OCI-LY7 (cell line): ENCODE data around the gene KIAA1755. TPM values are rescaled to one million over a fixed set of nuclear protein-coding genes. Genes with fewer than 3 reads are reported as not detected.

Source experiments
- BruUV-seq: library from RNA; stranded (reverse); fragments of 400-500 nt; replicated peaks from 2 replicates; lab custom pipeline; 2021; lab: Mats Ljungman, UMichigan
- CTCF ChIA-PET: fragments of 300-600 bp; sonication (Branson Sonifier 250); formaldehyde crosslinking; loops from one replicate; lab custom pipeline; 2022; ENCODE audit warnings: antibody characterized with exemption; ENCODE audit not compliant: unreplicated experiment; lab: Charles Lee
- POLR2A ChIA-PET: fragments of 300-600 bp; sonication (Branson Sonifier 250); formaldehyde crosslinking; loops from one replicate; lab custom pipeline; 2022; ENCODE audit warnings: antibody characterized with exemption; lab: Charles Lee
- DNase-seq: peaks from one replicate; pipeline ENCODE4 v3.0.0-alpha.2; 2015; ENCODE audit warnings: low spot score
- H2AFZ ChIP-seq: fragments of 200-600 bp; sonication (generic), shearing (Covaris generic); 2 replicates; pipeline ENCODE4 v1.6.1; 2014; ENCODE audit warnings: mild to moderate bottlenecking, antibody characterized with exemption, low read length, moderate library complexity
- H3K27ac ChIP-seq: fragments of 200-600 bp; sonication (generic); 2 replicates; pipeline ENCODE4 v1.5.1; 2014; ENCODE audit warnings: mixed run types, low read depth, mild to moderate bottlenecking, moderate library complexity, low read length, inconsistent platforms; ENCODE audit not compliant: poor library complexity, severe bottlenecking
- H3K36me3 ChIP-seq: fragments of 200-600 bp; sonication (generic); 2 replicates; pipeline ENCODE4 v1.6.1; 2014; ENCODE audit warnings: mild to moderate bottlenecking, antibody characterized with exemption, low read length, moderate library complexity, mixed read lengths; ENCODE audit not compliant: insufficient read depth
- H3K4me1 ChIP-seq: fragments of 200-600 bp; sonication (generic); 2 replicates; pipeline ENCODE4 v1.5.1; 2014; ENCODE audit warnings: mild to moderate bottlenecking, low read length; ENCODE audit not compliant: insufficient read depth, poor library complexity, severe bottlenecking
- H3K4me2 ChIP-seq: fragments of 200-600 bp; sonication (generic); 2 replicates; pipeline ENCODE4 v1.6.1; 2014; ENCODE audit warnings: mild to moderate bottlenecking, low read length
- H3K4me3 ChIP-seq: fragments of 200-600 bp; sonication (generic); 2 replicates; pipeline ENCODE4 v1.5.1; 2014; ENCODE audit warnings: mild to moderate bottlenecking, low read depth, low read length; ENCODE audit not compliant: poor library complexity, severe bottlenecking
- H3K79me2 ChIP-seq: fragments of 200-600 bp; sonication (generic); 2 replicates; pipeline ENCODE4 v1.6.1; 2016; ENCODE audit warnings: low read depth, mild to moderate bottlenecking, low read length, moderate library complexity, mixed read lengths; ENCODE audit not compliant: insufficient read depth
- H3K9me2 ChIP-seq: fragments of 200-600 bp; sonication (generic); 2 replicates; pipeline ENCODE4 v1.6.1; 2016; ENCODE audit warnings: mild to moderate bottlenecking, low read length, mixed read lengths; ENCODE audit not compliant: insufficient read depth
- H3K9me3 ChIP-seq: fragments of 200-600 bp; sonication (generic); 2 replicates; pipeline ENCODE4 v1.6.1; 2014; ENCODE audit warnings: mild to moderate bottlenecking, mixed run types, low read length, mixed read lengths
- H4K20me1 ChIP-seq: fragments of 200-600 bp; sonication (generic); 2 replicates; pipeline ENCODE4 v1.6.1; 2014; ENCODE audit warnings: mild to moderate bottlenecking, antibody characterized with exemption, low read length, moderate library complexity, mixed read lengths; ENCODE audit not compliant: insufficient read depth
- EZH2phosphoT487 ChIP-seq: fragments of 200-600 bp; sonication (generic); IDR thresholded peaks from 2 replicates; pipeline ENCODE4 v1.6.1; 2018; ENCODE audit warnings: low read depth, borderline replicate concordance, mild to moderate bottlenecking, mixed run types, antibody characterized with exemption, low read length, moderate library complexity, mixed read lengths
- intact Hi-C: fragments of 100-400 bp; cut with micrococcal nuclease; formaldehyde crosslinking; loops from one replicate; pipeline ENCODE4 v1.10.0; 2022; ENCODE audit not compliant: unreplicated experiment
- total RNA-seq, 2 experiments: library from RNA; depleted of rRNA in 1 of 2; stranded (reverse); fragments of >200 nt in 1 of 2; shearing (Covaris generic) in 1 of 2; gene quantifications; 2 replicates each; pipeline ENCODE4 v1.2.3, GENCODE V29; 2014 to 2022
- TF ChIP-seq, protein P1 (sequence below): fragments of 200-600 bp; sonication (generic); conservative IDR thresholded peaks from 2 replicates; pipeline ENCODE4 v1.5.1; 2014; ENCODE audit warnings: mild to moderate bottlenecking, antibody characterized with exemption, low read length, moderate library complexity, mixed read lengths

KIAA1755 gene
- total RNA-seq, 2 experiments from 2014 or later = not detected

GRCh38 chr20:38298768-38299288, 38.3 kb upstream of the KIAA1755 start:
- H3K4me2 ChIP-seq = no peak overlapping the region
- no peaks in the 10 kb centered on the region for H3K79me2 ChIP-seq
- CTCF ChIA-PET = interaction anchor here (0.6 kb wide), 1 partner anchor 76 kb away, joined by 3 read pairs; no protein-coding TSS in a partner anchor
- no TSS peak for BruUV-seq
- no peaks in the 10 kb centered on the region for H3K9me2 ChIP-seq
- no peak for TF ChIP-seq EZH2phosphoT487
- TF ChIP-seq, protein P1, sequence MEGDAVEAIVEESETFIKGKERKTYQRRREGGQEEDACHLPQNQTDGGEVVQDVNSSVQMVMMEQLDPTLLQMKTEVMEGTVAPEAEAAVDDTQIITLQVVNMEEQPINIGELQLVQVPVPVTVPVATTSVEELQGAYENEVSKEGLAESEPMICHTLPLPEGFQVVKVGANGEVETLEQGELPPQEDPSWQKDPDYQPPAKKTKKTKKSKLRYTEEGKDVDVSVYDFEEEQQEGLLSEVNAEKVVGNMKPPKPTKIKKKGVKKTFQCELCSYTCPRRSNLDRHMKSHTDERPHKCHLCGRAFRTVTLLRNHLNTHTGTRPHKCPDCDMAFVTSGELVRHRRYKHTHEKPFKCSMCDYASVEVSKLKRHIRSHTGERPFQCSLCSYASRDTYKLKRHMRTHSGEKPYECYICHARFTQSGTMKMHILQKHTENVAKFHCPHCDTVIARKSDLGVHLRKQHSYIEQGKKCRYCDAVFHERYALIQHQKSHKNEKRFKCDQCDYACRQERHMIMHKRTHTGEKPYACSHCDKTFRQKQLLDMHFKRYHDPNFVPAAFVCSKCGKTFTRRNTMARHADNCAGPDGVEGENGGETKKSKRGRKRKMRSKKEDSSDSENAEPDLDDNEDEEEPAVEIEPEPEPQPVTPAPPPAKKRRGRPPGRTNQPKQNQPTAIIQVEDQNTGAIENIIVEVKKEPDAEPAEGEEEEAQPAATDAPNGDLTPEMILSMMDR = no peak
- no peak overlapping the region for H2AFZ ChIP-seq
- intact Hi-C loops = no loop called here
- H3K36me3 ChIP-seq = no peaks in the 10 kb centered on the region
- no peaks in the 10 kb centered on the region for H4K20me1 ChIP-seq
- POLR2A ChIA-PET = interaction anchor here (1.2 kb wide), 1 partner anchor 27 kb away, joined by 3 read pairs; no protein-coding TSS in a partner anchor
- no peak overlapping the region for H3K4me3 ChIP-seq
- no peaks in the 10 kb centered on the region for H3K9me3 ChIP-seq
- no peaks in the 10 kb centered on the region for H3K4me1 ChIP-seq
- H3K27ac ChIP-seq = no peak overlapping the region
- no peak for DNase-seq

DNA sequence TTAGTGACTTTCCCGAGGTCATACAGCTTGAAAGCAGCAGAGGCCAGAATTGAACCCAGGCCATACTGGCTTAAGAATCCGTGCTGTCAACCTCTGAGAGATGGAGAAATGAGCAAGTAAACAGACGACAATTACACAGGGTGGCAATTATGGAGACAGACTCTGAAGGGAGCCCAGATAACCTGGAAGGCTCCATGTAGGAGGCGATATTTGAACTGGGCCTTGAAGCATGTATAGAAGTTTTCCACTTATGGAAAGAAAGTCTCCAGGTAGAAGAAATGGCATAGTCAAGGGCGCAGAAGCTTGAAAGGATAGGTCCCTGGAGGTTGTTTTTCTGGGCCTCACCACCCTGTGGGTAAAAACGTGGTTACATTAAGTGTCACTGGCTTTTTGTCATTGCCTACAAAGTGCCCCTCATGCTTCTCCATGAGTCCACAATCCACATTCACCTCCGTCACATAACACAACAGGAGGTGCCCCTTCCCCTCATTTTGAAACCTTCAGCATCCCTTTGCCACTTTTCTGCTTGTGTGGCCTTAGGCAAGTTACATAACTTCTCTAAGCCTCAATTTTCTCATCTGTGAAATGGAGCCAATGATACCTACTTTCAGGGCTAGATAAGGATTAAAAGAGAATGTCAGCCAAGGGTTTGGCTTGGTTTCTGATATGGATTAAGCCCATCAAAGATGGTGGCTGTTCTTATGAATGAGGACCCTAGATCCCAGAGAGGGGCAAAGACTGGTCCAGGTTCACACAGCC, 37.6 kb upstream of the KIAA1755 start:
- TF ChIP-seq, protein P1 = no peak
- no peak for TF ChIP-seq EZH2phosphoT487

GRCh38 chr20:38296433-38296832, 35.9 kb upstream of the KIAA1755 start:
- intact Hi-C loops = no loop called here
- Histone ChIP-seq H3K4me3 (no peak overlapping the region), H3K36me3 (no peaks in the 10 kb centered on the region), H3K79me2 (no peaks in the 10 kb centered on the region), H2AFZ (no peak overlapping the region), H3K9me3 (no peaks in the 10 kb centered on the region), H3K4me2 (no peak overlapping the region), H3K4me1 (no peaks in the 10 kb centered on the region), H3K27ac (no peak overlapping the region), H4K20me1 (no peaks in the 10 kb centered on the region), H3K9me2 (no peaks in the 10 kb centered on the region)
- POLR2A ChIA-PET = no interaction called here
- TF ChIP-seq, protein P1 = no peak
- TF ChIP-seq EZH2phosphoT487 = no peak
- CTCF ChIA-PET = no interaction called here
- no peak for DNase-seq
- no TSS peak for BruUV-seq

More for the DNA sequence above, 37.6 kb upstream of the KIAA1755 start:
- BruUV-seq = no TSS peak
- Histone ChIP-seq H3K27ac (no peak overlapping the region), H2AFZ (no peak overlapping the region), H3K9me3 (no peaks in the 10 kb centered on the region), H4K20me1 (no peaks in the 10 kb centered on the region), H3K36me3 (no peaks in the 10 kb centered on the region), H3K4me3 (no peak overlapping the region), H3K79me2 (no peaks in the 10 kb centered on the region), H3K4me1 (no peaks in the 10 kb centered on the region), H3K4me2 (no peak overlapping the region), H3K9me2 (no peaks in the 10 kb centered on the region)
- CTCF ChIA-PET = no interaction called here
- intact Hi-C loops = no loop called here
- no peak for DNase-seq
- POLR2A ChIA-PET = interaction anchor here (1.2 kb wide), 1 partner anchor 27 kb away, joined by 3 read pairs; no protein-coding TSS in a partner anchor
